ENCODE measurements around the gene ZNFX1. TPM values are rescaled to one million over a fixed set of nuclear protein-coding genes. Genes with fewer than 3 reads are reported as not detected.

ZNFX1 gene
- total RNA-seq, 4 donors from 2014 or later: 28.7 to 34.9 (median 31.1) TPM

- Histone ChIP-seq H3K4me3 (no peak overlapping the region), H3K27ac (no peak overlapping the region), H3K9me3 (peaks cover 0 to 7% (median 0%) of the 10 kb centered on the region in 3 donors), H3K36me3 (peaks cover 2 to 96% of the 10 kb centered on the region in 2 donors), H3K27me3 (no peaks in the 10 kb centered on the region), H3K4me1 (peaks cover 40 to 46% of the 10 kb centered on the region in 2 donors)
- in situ Hi-C loops (cut with MboI; ENCODE audit: low sequenced_read_pairs in 4 of 4) (no loop called here), intact Hi-C loops (cut with DNase I; ENCODE audit: low total_unique reads) (no loop called here)
- DNase-seq: no peak
- ATAC-seq: no peak
- TF ChIP-seq POLR2A (IDR thresholded peaks at IDR 0.05): no peak
- TF ChIP-seq, protein P1, sequence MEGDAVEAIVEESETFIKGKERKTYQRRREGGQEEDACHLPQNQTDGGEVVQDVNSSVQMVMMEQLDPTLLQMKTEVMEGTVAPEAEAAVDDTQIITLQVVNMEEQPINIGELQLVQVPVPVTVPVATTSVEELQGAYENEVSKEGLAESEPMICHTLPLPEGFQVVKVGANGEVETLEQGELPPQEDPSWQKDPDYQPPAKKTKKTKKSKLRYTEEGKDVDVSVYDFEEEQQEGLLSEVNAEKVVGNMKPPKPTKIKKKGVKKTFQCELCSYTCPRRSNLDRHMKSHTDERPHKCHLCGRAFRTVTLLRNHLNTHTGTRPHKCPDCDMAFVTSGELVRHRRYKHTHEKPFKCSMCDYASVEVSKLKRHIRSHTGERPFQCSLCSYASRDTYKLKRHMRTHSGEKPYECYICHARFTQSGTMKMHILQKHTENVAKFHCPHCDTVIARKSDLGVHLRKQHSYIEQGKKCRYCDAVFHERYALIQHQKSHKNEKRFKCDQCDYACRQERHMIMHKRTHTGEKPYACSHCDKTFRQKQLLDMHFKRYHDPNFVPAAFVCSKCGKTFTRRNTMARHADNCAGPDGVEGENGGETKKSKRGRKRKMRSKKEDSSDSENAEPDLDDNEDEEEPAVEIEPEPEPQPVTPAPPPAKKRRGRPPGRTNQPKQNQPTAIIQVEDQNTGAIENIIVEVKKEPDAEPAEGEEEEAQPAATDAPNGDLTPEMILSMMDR (IDR thresholded peaks at IDR 0.05 in 4 of 5, conservative IDR thresholded peaks at IDR 0.05 in 1 of 5): no peak
Observed at GRCh38 chr20:49283703-49284625, 6.1 kb upstream of the ZNFX1 start.

- Histone ChIP-seq H3K4me3 (no peak overlapping the region), H3K36me3 (peaks cover 0 to 89% of the 10 kb centered on the region in 2 donors), H3K27ac (no peak overlapping the region), H3K4me1 (peaks cover 40 to 46% of the 10 kb centered on the region in 2 donors), H3K27me3 (no peaks in the 10 kb centered on the region), H3K9me3 (peaks cover 0 to 7% (median 0%) of the 10 kb centered on the region in 3 donors)
- in situ Hi-C loops (cut with MboI; ENCODE audit: low sequenced_read_pairs in 4 of 4) (no loop called here), intact Hi-C loops (cut with DNase I; ENCODE audit: low total_unique reads) (no loop called here)
- DNase-seq (no peak), ATAC-seq (no peak)
- TF ChIP-seq POLR2A (IDR thresholded peaks at IDR 0.05): no peak
- TF ChIP-seq, protein P1 (IDR thresholded peaks at IDR 0.05 in 4 of 5, conservative IDR thresholded peaks at IDR 0.05 in 1 of 5): no peak
Observed at GRCh38 chr20:49283176-49283702, 5.4 kb upstream of the ZNFX1 start.

GRCh38 chr20:49282584-49283171 is 4.8 kb upstream of the ZNFX1 start:
- ATAC-seq: no peak
- H3K27ac ChIP-seq: no peak overlapping the region
- H3K36me3 ChIP-seq: peaks cover 0 to 84% of the 10 kb centered on the region in 2 donors
- TF ChIP-seq, protein P1 (IDR thresholded peaks at IDR 0.05 in 4 of 5, conservative IDR thresholded peaks at IDR 0.05 in 1 of 5): no peak
- no peak for TF ChIP-seq POLR2A (IDR thresholded peaks at IDR 0.05)
- no peaks in the 10 kb centered on the region for H3K27me3 ChIP-seq
- H3K4me3 ChIP-seq: no peak overlapping the region
- intact Hi-C loops (cut with DNase I; ENCODE audit: low total_unique reads) (no loop called here), in situ Hi-C loops (cut with MboI; ENCODE audit: low sequenced_read_pairs in 4 of 4) (no loop called here)
- DNase-seq: no peak
- H3K9me3 ChIP-seq: peaks cover 0 to 7% (median 0%) of the 10 kb centered on the region in 3 donors
- peaks cover 40 to 46% of the 10 kb centered on the region in 2 donors for H3K4me1 ChIP-seq

DNA sequence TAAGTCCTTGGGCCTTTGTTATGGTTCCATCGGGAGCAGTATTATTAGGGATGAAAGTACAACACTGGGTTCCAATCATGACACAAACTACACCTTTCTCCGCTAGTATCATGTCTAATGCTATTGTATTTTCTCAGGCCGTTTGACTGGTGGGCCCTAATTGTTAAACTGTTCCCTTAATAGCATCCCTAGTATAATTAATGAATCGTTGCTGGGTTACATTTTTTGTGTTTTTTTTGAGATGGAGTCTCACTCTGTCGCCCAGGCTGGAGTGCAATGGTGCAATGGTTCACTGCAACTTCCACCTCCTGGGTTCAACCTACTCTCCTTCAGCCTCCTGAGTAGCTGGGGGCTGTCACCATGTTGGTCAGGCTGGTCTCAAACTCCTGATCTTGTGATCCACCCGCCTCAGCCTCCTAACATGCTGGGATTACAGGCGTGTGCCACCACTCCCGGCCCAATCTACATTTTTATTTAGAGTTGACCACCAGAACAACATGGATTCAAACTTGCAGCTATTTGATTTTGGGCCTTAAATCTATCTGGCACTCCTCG is 4.1 kb upstream of the ZNFX1 start:
- peaks cover 0 to 7% (median 0%) of the 10 kb centered on the region in 3 donors for H3K9me3 ChIP-seq
- DNase-seq (no peak), ATAC-seq (no peak)
- no peaks in the 10 kb centered on the region for H3K27me3 ChIP-seq
- no peak for TF ChIP-seq POLR2A (IDR thresholded peaks at IDR 0.05)
- TF ChIP-seq, protein P1 (IDR thresholded peaks at IDR 0.05 in 4 of 5, conservative IDR thresholded peaks at IDR 0.05 in 1 of 5): no peak
- H3K4me1 ChIP-seq: peaks cover 42 to 46% of the 10 kb centered on the region in 2 donors
- H3K4me3 ChIP-seq: no peak overlapping the region
- intact Hi-C loops (cut with DNase I; ENCODE audit: low total_unique reads) (no loop called here), in situ Hi-C loops (cut with MboI; ENCODE audit: low sequenced_read_pairs in 4 of 4) (no loop called here)
- H3K36me3 ChIP-seq: peaks cover 0 to 77% of the 10 kb centered on the region in 2 donors
- H3K27ac ChIP-seq: no peak overlapping the region

Measured in gastrocnemius medialis (tissue), 4 donors.